ENCODE measurements around the gene FERMT3.

- TF ChIP-seq SUZ12 (IDR thresholded peaks at IDR 0.05; ENCODE audit: extremely low read depth, insufficient read depth, insufficient read length) (no peak), ZNF274 (IDR thresholded peaks at IDR 0.05; ENCODE audit: low read depth, low read length) (no peak)
Observed at GRCh38 chr11:64249038-64249437, 42.5 kb downstream of the FERMT3 start.
